Keratinocyte (primary cell): Measurements from ENCODE around the gene DLX6. TPM values are rescaled to one million over a fixed set of nuclear protein-coding genes. Genes with fewer than 3 reads are reported as not detected.
A peak's percentile ranks its signal among the peaks of the same experiment; 100 is the strongest.

Experiments used
- DNase-seq: peaks from one replicate; pipeline ENCODE4 v3.0.0-alpha.2; 2011; ENCODE audit warnings: low read depth, missing footprints, low spot score
- FAIRE-seq: peaks from 2 replicates; lab custom pipeline; 2011; peaks lifted over from hg19 to GRCh38; lab: Jason Lieb, UNC
- H2AFZ ChIP-seq: 2 replicates; pipeline ENCODE4 v1.6.0; 2012; ENCODE audit warnings: low read length, control low read depth, inconsistent platforms; ENCODE audit not compliant: control insufficient read depth
- H3K27ac ChIP-seq: 2 replicates; pipeline ENCODE4 v1.5.1; 2011; ENCODE audit warnings: low read length; ENCODE audit not compliant: control insufficient read depth, insufficient read depth
- H3K27me3 ChIP-seq: 3 replicates; pipeline ENCODE4 v1.6.0; 2011; ENCODE audit warnings: low read length; ENCODE audit not compliant: control insufficient read depth, insufficient read depth; ENCODE audit errors: extremely low read depth
- H3K36me3 ChIP-seq, 2 experiments: 2 replicates in 1 of 2; 3 replicates in 1 of 2; pipeline ENCODE4 v1.5.1; 2011; ENCODE audit warnings: low read length in 2 of 2, mild to moderate bottlenecking in 1 of 2; ENCODE audit not compliant: control insufficient read depth in 2 of 2, insufficient read depth in 2 of 2; ENCODE audit errors: extremely low read depth in 1 of 2
- H3K4me1 ChIP-seq: 3 replicates; pipeline ENCODE4 v1.5.1; 2011; ENCODE audit warnings: low read length; ENCODE audit not compliant: control insufficient read depth, insufficient read depth; ENCODE audit errors: extremely low read depth
- H3K4me2 ChIP-seq: 3 replicates; pipeline ENCODE4 v1.6.0; 2011; ENCODE audit warnings: low read depth, low read length; ENCODE audit not compliant: control insufficient read depth, insufficient read depth; ENCODE audit errors: extremely low read depth
- H3K4me3 ChIP-seq, 3 experiments: fragments of 200-600 bp in 1 of 3; sonication (generic) in 1 of 3; 2 replicates in 2 of 3; 3 replicates in 1 of 3; pipeline ENCODE4 v1.5.1; 2011 to 2016; ENCODE audit warnings: low read length in 3 of 3, mild to moderate bottlenecking in 3 of 3, control low read depth in 2 of 3, inconsistent platforms in 1 of 3, low read depth in 1 of 3, mixed read lengths in 1 of 3, mixed run types in 1 of 3, moderate library complexity in 1 of 3; ENCODE audit not compliant: control insufficient read depth in 2 of 3, insufficient read depth in 2 of 3; ENCODE audit errors: extremely low read depth in 1 of 3
- H3K79me2 ChIP-seq: 2 replicates; pipeline ENCODE4 v1.6.0; 2012; ENCODE audit warnings: low read length; ENCODE audit not compliant: control insufficient read depth, insufficient read depth
- H3K9ac ChIP-seq: 3 replicates; pipeline ENCODE4 v1.6.0; 2011; ENCODE audit warnings: low read length; ENCODE audit not compliant: control insufficient read depth, insufficient read depth; ENCODE audit errors: extremely low read depth
- H3K9me1 ChIP-seq: 3 replicates; pipeline ENCODE4 v1.6.0; 2011; ENCODE audit warnings: low read length; ENCODE audit not compliant: control insufficient read depth, insufficient read depth; ENCODE audit errors: extremely low read depth
- H3K9me3 ChIP-seq: 2 replicates; pipeline ENCODE4 v1.5.1; 2012; ENCODE audit warnings: low read depth, low read length; ENCODE audit not compliant: control insufficient read depth
- H4K20me1 ChIP-seq: 3 replicates; pipeline ENCODE4 v1.6.0; 2011; ENCODE audit warnings: low read length; ENCODE audit not compliant: control insufficient read depth, insufficient read depth; ENCODE audit errors: extremely low read depth
- EZH2 ChIP-seq: IDR thresholded peaks from one replicate; pipeline ENCODE4 v1.6.1; 2012; ENCODE audit warnings: inconsistent platforms, mild to moderate bottlenecking, low read length, moderate library complexity
- dilution Hi-C: fragments of 300-500 bp; cut with MboI; formaldehyde crosslinking; loops from one replicate; pipeline ENCODE4 v1.7.0; 2020; ENCODE audit warnings: low sequenced_read_pairs; ENCODE audit not compliant: extremely low pct_ligation_motif_present
- polyA plus RNA-seq, 5 experiments: library from polyadenylated mRNA; depleted of rRNA in 3 of 5; stranded (reverse) in 3 of 5; stranded (forward) in 1 of 5; unstranded in 1 of 5; fragments of >200 nt; gene quantifications; 1 replicate in 1 of 5; 2 replicates in 3 of 5; 3 replicates in 1 of 5; pipeline versions ENCODE4 v1.2.1 to v1.2.3, GENCODE V29; 2011 to 2012; ENCODE audit warnings: missing spikeins in 2 of 5, low read depth in 1 of 5, low replicate concordance in 1 of 5
- TF ChIP-seq, protein P1 (sequence below), 3 experiments: IDR thresholded peaks in 1 of 3; conservative IDR thresholded peaks in 1 of 3; optimal IDR thresholded peaks in 1 of 3; 2 replicates in 2 of 3; 3 replicates in 1 of 3; pipeline versions ENCODE3 to v1.5.1; 2011; ENCODE audit warnings: low read length in 3 of 3, mild to moderate bottlenecking in 3 of 3, moderate library complexity in 2 of 3, control low read depth in 1 of 3, inconsistent platforms in 1 of 3; ENCODE audit not compliant: insufficient read depth in 2 of 3; ENCODE audit errors: extremely low read depth in 1 of 3

The DLX6 gene
- polyA plus RNA-seq, 1 donor (not counting 4 experiments of a cell fraction or from before 2014, with no cell fraction given), result 0.05 TPM

DNA sequence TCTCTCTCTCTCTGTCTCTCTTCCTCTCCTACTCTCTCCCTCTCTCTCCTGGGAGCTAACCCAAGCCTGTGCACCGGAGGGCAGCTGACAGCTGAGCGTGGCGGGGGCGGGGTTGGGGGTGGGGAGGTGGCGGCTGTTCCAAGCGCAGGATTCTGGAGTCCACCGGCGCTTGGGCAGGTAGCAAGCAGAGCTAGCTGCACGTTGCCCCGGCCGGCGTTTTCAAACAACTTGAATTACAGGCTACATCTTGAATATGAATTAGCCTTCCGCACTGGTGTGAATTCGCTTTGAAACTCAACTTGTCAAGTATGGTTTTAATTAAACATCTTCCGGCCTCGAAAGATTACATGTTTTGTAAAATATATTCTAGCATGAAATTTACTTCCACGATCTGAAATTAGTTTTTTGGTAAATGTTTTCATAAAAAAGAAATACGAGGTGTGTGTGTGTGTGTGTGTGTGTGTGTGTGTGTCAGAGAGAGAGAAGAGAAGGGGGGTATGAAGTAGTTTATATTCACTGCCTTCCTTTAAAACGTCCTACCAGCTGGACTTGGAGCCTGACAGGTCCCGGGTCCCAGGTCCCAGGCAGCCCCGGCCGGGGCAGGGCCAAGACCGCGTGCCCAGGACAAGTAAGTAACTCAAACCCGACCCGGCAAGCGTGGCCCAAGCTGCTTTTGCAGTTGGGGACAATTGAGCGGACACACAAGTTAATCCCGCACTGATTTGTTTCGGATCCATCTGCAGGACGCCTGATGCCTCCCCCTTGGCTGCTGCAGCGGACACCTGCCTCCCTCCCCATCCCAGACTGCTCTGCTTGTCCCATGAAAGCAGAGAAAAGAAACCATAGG is 9.0 kb upstream of the DLX6 start:
- Histone ChIP-seq H3K36me3 (no peaks in the 10 kb centered on the region), H3K4me1 (no peaks in the 10 kb centered on the region), H3K9me1 (no peaks in the 10 kb centered on the region), H3K27ac (no peak overlapping the region), H3K9ac (no peak overlapping the region), H3K27me3 (peaks cover 95% of the 10 kb centered on the region), H4K20me1 (no peaks in the 10 kb centered on the region), H2AFZ (no peak overlapping the region), H3K4me3 (no peak overlapping the region), H3K9me3 (no peaks in the 10 kb centered on the region), H3K79me2 (no peaks in the 10 kb centered on the region), H3K4me2 (no peak overlapping the region)
- dilution Hi-C loops, result no loop called here
- TF ChIP-seq EZH2, result peak; percentile 80
- TF ChIP-seq, protein P1, sequence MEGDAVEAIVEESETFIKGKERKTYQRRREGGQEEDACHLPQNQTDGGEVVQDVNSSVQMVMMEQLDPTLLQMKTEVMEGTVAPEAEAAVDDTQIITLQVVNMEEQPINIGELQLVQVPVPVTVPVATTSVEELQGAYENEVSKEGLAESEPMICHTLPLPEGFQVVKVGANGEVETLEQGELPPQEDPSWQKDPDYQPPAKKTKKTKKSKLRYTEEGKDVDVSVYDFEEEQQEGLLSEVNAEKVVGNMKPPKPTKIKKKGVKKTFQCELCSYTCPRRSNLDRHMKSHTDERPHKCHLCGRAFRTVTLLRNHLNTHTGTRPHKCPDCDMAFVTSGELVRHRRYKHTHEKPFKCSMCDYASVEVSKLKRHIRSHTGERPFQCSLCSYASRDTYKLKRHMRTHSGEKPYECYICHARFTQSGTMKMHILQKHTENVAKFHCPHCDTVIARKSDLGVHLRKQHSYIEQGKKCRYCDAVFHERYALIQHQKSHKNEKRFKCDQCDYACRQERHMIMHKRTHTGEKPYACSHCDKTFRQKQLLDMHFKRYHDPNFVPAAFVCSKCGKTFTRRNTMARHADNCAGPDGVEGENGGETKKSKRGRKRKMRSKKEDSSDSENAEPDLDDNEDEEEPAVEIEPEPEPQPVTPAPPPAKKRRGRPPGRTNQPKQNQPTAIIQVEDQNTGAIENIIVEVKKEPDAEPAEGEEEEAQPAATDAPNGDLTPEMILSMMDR (optimal IDR thresholded peaks at IDR 0.05 in 1 of 3, IDR thresholded peaks at IDR 0.05 in 1 of 3, conservative IDR thresholded peaks at IDR 0.05 in 1 of 3; ENCODE audit: extremely low read depth in 1 of 3, insufficient read depth in 2 of 3, low read length in 3 of 3), result no peak
- FAIRE-seq (no peak), DNase-seq (no peak)

DNA sequence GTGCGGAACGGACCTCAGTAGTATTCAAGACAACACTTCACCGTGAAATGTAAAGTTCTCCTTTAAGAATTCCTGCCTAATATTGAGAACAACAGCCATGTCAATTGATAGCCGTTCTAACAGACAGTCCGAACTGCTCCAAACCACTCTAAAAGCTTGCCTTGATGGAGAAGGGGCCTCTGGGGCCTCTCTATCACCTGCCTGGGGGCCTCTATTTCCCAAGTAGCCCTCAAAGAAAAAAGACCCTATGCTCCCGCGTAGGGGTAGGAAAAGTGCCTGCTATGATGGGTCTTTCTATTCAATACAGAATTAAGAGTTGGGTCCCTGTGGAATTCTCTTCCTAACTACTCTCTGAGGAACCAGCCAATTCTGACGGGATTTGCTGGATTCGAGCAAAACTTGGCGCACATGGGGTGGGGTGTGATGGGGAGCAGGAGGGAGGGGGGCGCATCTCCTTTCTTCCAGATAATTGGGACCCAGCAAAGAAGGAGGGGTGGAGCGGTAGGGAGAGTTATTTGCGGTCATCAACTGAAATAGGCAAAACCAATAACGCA is 8.3 kb upstream of the DLX6 start:
- no peak for FAIRE-seq

More for the DNA sequence above, 8.3 kb upstream of the DLX6 start:
- H3K4me2 ChIP-seq, result no peak overlapping the region
- no peak overlapping the region for H2AFZ ChIP-seq
- peaks cover 96% of the 10 kb centered on the region for H3K27me3 ChIP-seq
- no peaks in the 10 kb centered on the region for H4K20me1 ChIP-seq
- H3K9ac ChIP-seq, result no peak overlapping the region
- H3K79me2 ChIP-seq, result no peaks in the 10 kb centered on the region
- H3K27ac ChIP-seq, result no peak overlapping the region
- no peak overlapping the region for H3K4me3 ChIP-seq
- no peaks in the 10 kb centered on the region for H3K9me1 ChIP-seq
- dilution Hi-C loops, result no loop called here
- H3K36me3 ChIP-seq, result no peaks in the 10 kb centered on the region
- no peaks in the 10 kb centered on the region for H3K9me3 ChIP-seq
- H3K4me1 ChIP-seq, result no peaks in the 10 kb centered on the region
- no peak for TF ChIP-seq EZH2
- TF ChIP-seq, protein P1 (optimal IDR thresholded peaks at IDR 0.05 in 1 of 3, IDR thresholded peaks at IDR 0.05 in 1 of 3, conservative IDR thresholded peaks at IDR 0.05 in 1 of 3; ENCODE audit: extremely low read depth in 1 of 3, insufficient read depth in 2 of 3, low read length in 3 of 3), result no peak
- DNase-seq, result no peak
